RWPE2 (cell line): Measurements from ENCODE around the gene SIGLEC5.

ENCODE experiments used
- ATAC-seq: fragments of 200-7000 bp; cut with Tn5 transposase; 3 replicates; pipeline ENCODE4 v1.9.1; 2021; ENCODE audit warnings: low read depth
- DNase-seq: peaks from one replicate; pipeline ENCODE4 v3.0.0-alpha.2; 2020; ENCODE audit warnings: low spot score
- H3K27ac ChIP-seq: fragments of 450-650 bp; 2 replicates; pipeline ENCODE4 v1.5.1; 2017; ENCODE audit warnings: mild to moderate bottlenecking; ENCODE audit not compliant: poor library complexity, severe bottlenecking
- H3K27me3 ChIP-seq: fragments of 250-450 bp; sonication (Bioruptor Pico); 2 replicates; pipeline ENCODE4 v1.5.1; 2021; ENCODE audit warnings: mild to moderate bottlenecking, moderate library complexity; ENCODE audit not compliant: insufficient read depth, poor library complexity, severe bottlenecking
- H3K36me3 ChIP-seq: fragments of 250-450 bp; sonication (Bioruptor Pico); 2 replicates; pipeline ENCODE4 v1.5.1; 2020; ENCODE audit warnings: low read depth, mild to moderate bottlenecking, moderate library complexity
- H3K4me1 ChIP-seq: fragments of 250-450 bp; sonication (Bioruptor Pico); 2 replicates; pipeline ENCODE4 v1.5.1; 2021; ENCODE audit warnings: mild to moderate bottlenecking, moderate library complexity; ENCODE audit not compliant: insufficient read depth, poor library complexity, severe bottlenecking
- H3K4me3 ChIP-seq: fragments of 250-450 bp; sonication (Bioruptor Pico); 2 replicates; pipeline ENCODE4 v1.5.1; 2021; ENCODE audit warnings: mild to moderate bottlenecking, moderate library complexity; ENCODE audit not compliant: severe bottlenecking
- H3K9me3 ChIP-seq: fragments of 250-450 bp; sonication (Bioruptor Pico); 2 replicates; pipeline ENCODE4 v1.5.1; 2021; ENCODE audit warnings: mild to moderate bottlenecking, moderate library complexity; ENCODE audit not compliant: severe bottlenecking
- TF ChIP-seq, protein P1 (sequence below): fragments of 450-650 bp; IDR thresholded peaks from one replicate; pipeline ENCODE4 v1.5.1; 2017; ENCODE audit warnings: mild to moderate bottlenecking, moderate library complexity; ENCODE audit not compliant: poor library complexity, severe bottlenecking

Gene SIGLEC5

DNA sequence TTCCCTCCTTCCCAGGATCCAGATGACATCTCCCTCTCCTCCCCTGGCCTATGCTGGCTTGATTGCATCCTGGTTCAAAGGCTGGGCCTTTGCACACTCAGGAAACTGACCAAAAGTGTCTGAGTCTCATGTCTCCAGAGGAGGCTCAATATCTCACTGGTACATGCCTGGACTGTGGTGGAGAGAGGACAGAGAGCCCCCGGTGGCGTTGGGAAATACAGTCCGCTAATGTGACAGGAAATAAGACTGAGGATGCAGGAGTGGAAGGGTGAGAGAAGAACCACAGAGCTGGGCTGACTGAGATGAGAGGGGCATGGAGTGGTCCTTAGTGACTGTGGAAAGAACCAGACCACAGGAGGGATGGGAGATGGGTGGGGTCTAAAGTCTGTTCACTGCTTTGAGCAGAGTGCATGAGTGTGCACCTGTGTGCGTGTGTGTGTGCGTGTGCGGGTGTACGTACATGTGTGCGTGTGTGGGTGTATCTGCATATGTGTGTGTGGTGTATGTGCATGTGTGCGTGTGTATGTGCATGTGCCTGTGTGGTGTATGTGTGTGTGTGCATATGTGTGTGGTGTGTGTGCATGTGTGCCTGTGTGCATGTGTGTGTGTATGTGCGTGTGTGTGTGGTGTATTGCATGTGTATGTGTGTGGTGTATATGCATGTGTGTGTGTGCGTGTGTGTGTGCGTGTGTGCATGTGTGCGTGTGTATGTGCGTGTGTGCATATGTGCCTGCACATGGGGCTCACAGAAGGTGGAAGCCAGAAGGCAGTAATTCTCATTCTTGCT lies 1.9 kb downstream of the SIGLEC5 start:
- ATAC-seq = no peak
- H3K27ac ChIP-seq = no peak overlapping the region
- no peak overlapping the region for H3K4me3 ChIP-seq
- DNase-seq = no peak
- H3K36me3 ChIP-seq = no peaks in the 10 kb centered on the region
- no peaks in the 10 kb centered on the region for H3K4me1 ChIP-seq
- TF ChIP-seq, protein P1, sequence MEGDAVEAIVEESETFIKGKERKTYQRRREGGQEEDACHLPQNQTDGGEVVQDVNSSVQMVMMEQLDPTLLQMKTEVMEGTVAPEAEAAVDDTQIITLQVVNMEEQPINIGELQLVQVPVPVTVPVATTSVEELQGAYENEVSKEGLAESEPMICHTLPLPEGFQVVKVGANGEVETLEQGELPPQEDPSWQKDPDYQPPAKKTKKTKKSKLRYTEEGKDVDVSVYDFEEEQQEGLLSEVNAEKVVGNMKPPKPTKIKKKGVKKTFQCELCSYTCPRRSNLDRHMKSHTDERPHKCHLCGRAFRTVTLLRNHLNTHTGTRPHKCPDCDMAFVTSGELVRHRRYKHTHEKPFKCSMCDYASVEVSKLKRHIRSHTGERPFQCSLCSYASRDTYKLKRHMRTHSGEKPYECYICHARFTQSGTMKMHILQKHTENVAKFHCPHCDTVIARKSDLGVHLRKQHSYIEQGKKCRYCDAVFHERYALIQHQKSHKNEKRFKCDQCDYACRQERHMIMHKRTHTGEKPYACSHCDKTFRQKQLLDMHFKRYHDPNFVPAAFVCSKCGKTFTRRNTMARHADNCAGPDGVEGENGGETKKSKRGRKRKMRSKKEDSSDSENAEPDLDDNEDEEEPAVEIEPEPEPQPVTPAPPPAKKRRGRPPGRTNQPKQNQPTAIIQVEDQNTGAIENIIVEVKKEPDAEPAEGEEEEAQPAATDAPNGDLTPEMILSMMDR = no peak
- no peaks in the 10 kb centered on the region for H3K9me3 ChIP-seq
- H3K27me3 ChIP-seq = peaks cover 34% of the 10 kb centered on the region

DNA sequence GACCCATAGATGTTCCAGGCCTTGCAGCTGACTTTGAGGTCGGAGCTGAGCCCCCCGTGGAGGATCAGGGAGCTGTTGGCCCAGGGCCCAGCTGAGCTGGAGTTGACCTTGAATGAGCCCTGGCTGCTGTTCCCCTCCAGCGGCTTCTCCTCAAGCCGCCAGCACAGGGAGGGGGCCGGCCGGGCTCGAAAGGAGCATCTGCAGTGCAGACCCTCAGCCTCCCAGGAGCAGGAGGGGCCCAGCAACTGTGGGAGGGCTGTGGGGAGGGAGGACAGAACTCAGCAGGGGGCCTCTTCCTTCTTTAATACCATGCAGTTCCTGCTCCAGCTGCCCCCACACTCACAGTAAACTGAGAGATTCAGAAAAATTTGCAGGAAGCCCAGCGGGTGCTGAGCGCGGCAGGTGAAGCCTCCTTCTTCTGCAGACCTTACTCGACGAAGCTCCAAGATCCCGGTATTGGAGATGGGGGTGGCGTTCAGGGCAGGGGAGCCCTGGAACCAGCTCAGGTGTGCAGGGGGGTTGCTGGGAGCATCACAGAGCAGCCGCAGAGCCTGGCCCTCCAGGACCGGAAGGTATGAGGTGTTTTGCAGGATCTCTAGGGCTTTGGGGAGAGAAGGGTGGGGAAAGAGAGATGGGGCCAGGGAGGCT lies 2.6 kb downstream of the SIGLEC5 start:
- no peaks in the 10 kb centered on the region for H3K9me3 ChIP-seq
- DNase-seq (no peak), ATAC-seq (no peak)
- TF ChIP-seq, protein P1 = no peak
- H3K36me3 ChIP-seq = no peaks in the 10 kb centered on the region
- H3K27ac ChIP-seq = no peak overlapping the region
- H3K4me3 ChIP-seq = no peak overlapping the region
- H3K27me3 ChIP-seq = peaks cover 34% of the 10 kb centered on the region
- no peaks in the 10 kb centered on the region for H3K4me1 ChIP-seq

DNA sequence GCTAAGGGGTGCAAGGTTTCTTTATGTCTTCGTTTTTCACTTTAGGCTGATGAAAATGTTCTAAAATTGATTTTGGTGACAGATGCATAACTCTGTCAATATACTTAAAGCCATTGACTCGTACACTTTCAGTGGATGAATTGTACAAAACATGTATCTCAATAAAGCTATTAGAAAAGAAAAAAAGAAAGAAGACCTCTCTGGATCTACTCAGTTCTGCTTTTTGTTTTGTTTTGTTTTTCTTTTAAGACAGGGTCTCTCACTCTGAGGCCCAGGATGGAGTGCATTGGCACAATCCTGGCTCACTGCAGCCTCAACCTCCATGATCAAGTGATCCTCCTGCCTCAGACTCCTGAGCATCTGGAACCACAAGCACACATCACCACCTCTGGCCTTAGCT lies 3.5 kb downstream of the SIGLEC5 start:
- Histone ChIP-seq H3K4me1 (no peaks in the 10 kb centered on the region), H3K4me3 (no peak overlapping the region), H3K27ac (no peak overlapping the region), H3K27me3 (peaks cover 25% of the 10 kb centered on the region), H3K9me3 (no peaks in the 10 kb centered on the region), H3K36me3 (no peaks in the 10 kb centered on the region)
- ATAC-seq (no peak), DNase-seq (no peak)
- TF ChIP-seq, protein P1 = no peak

DNA sequence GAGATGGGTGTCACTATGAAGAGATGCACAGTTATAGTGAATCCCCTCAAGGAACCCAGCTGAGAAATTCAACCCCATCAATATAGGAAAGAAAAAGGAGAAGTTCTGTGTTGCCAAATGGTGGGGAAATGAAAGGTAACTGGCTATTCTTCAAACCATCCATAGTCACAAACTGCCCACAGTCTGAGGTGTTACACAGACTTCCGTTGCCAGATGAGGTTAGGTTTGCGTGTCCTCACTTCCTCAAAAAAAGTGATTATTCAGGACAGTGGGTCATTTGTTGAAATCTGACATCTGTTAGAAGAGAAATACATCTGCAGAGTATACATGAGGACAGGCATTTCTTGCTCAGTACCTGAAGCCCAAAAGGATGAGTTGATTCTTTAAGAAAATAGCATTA lies 9.0 kb downstream of the SIGLEC5 start:
- H3K9me3 ChIP-seq = no peaks in the 10 kb centered on the region
- H3K4me3 ChIP-seq = no peak overlapping the region
- TF ChIP-seq, protein P1 = no peak
- ATAC-seq (no peak), DNase-seq (no peak)
- no peaks in the 10 kb centered on the region for H3K36me3 ChIP-seq
- H3K27me3 ChIP-seq = peaks cover under 1% of the 10 kb centered on the region
- H3K27ac ChIP-seq = no peak overlapping the region
- no peaks in the 10 kb centered on the region for H3K4me1 ChIP-seq

DNA sequence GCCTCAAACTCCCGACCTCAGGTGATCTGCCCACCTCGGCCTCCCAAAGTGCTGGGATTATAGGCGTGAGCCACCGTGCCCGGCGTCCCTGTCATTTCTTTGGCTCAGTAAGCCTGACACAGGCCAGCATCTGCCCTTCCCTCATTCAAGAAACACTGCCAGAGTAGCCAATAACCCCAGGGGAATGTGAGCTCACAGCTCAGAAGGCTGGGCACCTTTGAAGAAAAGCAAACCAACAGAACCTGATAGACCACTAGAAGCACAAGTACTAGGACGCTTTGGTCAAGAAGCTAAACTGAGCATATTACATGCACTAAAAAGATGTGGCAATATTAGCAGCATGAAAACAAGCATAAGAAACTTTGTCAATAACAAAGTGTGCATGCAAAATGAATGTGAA lies 14.2 kb downstream of the SIGLEC5 start:
- Histone ChIP-seq H3K27me3 (no peaks in the 10 kb centered on the region), H3K4me1 (no peaks in the 10 kb centered on the region), H3K27ac (no peak overlapping the region), H3K4me3 (no peak overlapping the region), H3K36me3 (no peaks in the 10 kb centered on the region), H3K9me3 (no peaks in the 10 kb centered on the region)
- ATAC-seq = no peak
- TF ChIP-seq, protein P1 = no peak
- DNase-seq = no peak
